ENCODE data around the gene TMEM119.
A peak's percentile ranks its signal among the peaks of the same experiment; 100 is the strongest.
"Not testable (repeated sequence)": the region's sequence is repeated elsewhere in the genome, so short reads cannot be mapped to it uniquely, and the experiment has no call there.

Gene TMEM119

DNA sequence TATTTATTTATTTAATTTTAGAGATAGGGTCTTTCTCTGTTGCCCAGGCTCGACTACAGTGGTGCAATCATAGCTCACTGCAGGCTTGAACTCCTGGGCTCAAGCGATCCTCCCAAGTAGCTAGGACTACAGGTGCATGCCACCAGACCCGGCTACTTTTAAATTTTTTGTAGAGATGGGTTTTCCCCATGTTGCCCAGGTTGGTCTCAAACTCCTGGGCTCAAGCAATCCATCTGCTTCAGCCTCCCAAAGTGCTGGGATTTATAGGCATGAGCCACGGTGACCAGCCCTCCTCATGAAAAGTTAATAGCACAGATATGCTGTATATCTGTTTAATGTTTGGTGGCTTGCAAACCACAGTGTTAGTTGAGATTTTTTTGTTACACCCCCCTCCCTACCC, 33.4 kb upstream of the TMEM119 start:
- H3K79me2 ChIP-seq (ENCODE audit: control insufficient read depth, insufficient read depth, low read length, unreplicated experiment); H2AFZ ChIP-seq (ENCODE audit: low read length, unreplicated experiment); H3K27me3 ChIP-seq (ENCODE audit: insufficient read depth, low read length); H3K4me3 ChIP-seq (ENCODE audit: low read depth, low read length); H3K36me3 ChIP-seq (ENCODE audit: insufficient read depth, low read length); H3K27ac ChIP-seq (ENCODE audit: low read depth, low read length): not testable (repeated sequence)
- peaks cover 36% of the 10 kb centered on the region for H3K4me1 ChIP-seq (ENCODE audit: control insufficient read depth, insufficient read depth, low read length, unreplicated experiment)

DNA sequence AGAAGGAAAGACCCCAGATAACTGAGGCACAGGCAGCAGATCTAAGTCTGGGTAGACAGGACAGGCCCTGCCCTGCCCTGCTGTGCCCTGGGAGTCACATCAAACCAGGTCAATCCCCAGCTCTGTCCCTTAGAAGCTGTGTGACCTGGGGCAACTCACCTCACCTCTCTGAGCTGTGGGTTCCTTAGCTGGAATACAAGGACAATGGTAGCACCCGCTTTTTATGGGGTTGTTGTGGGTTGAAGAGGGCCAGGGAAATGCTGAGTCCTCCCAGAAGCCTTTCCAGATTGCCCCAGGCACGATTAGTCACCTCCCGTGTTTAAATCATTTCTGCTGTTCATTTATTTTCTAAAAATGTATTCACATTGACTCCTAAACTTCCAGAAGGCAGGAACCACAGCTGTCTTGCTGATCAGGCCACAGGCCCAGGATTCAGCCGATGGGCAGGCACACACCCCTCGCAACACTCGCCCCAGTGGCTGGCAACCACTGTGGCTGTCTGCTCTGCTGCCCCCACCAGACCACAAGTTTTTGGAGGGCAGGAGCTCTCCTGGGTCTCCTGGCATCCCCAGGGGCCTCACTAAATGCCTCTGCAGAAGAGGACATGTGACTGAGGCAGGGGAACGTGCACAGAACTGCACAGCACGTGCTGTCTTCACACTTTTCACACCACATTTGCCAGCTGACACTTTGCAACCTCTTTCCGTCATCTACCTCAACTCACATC, 32.8 kb upstream of the TMEM119 start:
- Histone ChIP-seq H3K4me3 (ENCODE audit: low read depth, low read length) (no peak overlapping the region), H3K4me1 (ENCODE audit: control insufficient read depth, insufficient read depth, low read length, unreplicated experiment) (peaks cover 36% of the 10 kb centered on the region), H2AFZ (ENCODE audit: low read length, unreplicated experiment) (no peak overlapping the region), H3K27ac (ENCODE audit: low read depth, low read length) (peak overlapping the region; percentile 42), H3K79me2 (ENCODE audit: control insufficient read depth, insufficient read depth, low read length, unreplicated experiment) (no peaks in the 10 kb centered on the region), H3K36me3 (ENCODE audit: insufficient read depth, low read length) (no peaks in the 10 kb centered on the region), H3K27me3 (ENCODE audit: insufficient read depth, low read length) (no peaks in the 10 kb centered on the region)

DNA sequence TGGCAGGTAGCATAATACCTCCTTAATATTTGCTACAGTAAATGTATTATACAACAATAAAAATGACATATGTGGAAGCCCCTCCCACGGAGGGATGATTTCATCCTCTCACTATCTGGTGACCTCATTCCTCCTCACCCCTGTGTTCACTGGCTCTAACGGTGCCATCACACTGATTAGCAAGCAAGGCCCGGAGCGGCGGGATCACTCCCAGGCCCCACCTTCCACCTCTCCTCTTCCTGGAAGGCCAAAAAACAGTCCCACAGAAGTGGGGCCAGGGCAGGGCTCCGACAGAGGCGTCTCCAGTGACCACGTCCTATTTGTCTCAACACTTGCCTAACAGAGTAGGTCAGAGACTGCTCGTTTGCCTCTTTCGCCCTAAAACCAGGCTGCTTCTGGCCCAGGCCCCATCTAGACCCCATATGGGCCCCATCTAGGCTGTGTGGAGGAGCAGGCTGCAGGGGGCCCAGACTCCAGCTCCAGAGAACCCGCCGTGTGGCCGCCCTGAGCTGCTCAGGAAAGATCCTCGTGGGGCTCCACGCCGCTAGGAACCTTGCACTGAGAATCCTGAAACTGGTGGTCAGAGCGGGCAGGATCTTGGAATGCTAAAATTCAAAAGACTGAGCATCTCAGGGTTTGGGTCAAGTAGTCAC, 32.1 kb upstream of the TMEM119 start:
- Histone ChIP-seq H3K79me2 (ENCODE audit: control insufficient read depth, insufficient read depth, low read length, unreplicated experiment) (no peaks in the 10 kb centered on the region), H2AFZ (ENCODE audit: low read length, unreplicated experiment) (no peak overlapping the region), H3K27me3 (ENCODE audit: insufficient read depth, low read length) (no peaks in the 10 kb centered on the region), H3K27ac (ENCODE audit: low read depth, low read length) (peak overlapping the region; percentile 42), H3K4me1 (ENCODE audit: control insufficient read depth, insufficient read depth, low read length, unreplicated experiment) (peaks cover 36% of the 10 kb centered on the region), H3K36me3 (ENCODE audit: insufficient read depth, low read length) (no peaks in the 10 kb centered on the region), H3K4me3 (ENCODE audit: low read depth, low read length) (no peak overlapping the region)

DNA sequence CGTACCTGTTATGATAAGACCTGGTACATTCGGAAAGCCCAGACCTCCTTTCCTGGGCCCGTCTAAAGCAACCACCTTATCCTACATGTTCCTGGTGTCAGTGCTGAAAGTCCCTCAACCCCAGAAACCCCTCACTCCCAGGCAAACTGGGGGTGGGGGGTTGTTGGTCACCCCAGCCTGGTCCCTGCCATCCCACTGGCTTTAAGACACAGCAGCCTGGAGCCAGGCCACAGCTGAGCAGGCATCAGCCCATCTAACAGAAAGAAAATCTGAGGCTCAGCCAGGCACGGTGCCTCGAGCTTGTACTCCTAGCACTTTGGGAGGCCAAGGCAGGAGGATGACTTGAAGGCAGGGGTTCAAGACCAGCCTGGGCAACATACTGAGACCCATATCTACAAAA, 31.3 kb upstream of the TMEM119 start:
- no peaks in the 10 kb centered on the region for H3K27me3 ChIP-seq (ENCODE audit: insufficient read depth, low read length)
- H3K4me1 ChIP-seq (ENCODE audit: control insufficient read depth, insufficient read depth, low read length, unreplicated experiment) = peaks cover 34% of the 10 kb centered on the region
- H3K79me2 ChIP-seq (ENCODE audit: control insufficient read depth, insufficient read depth, low read length, unreplicated experiment) = no peaks in the 10 kb centered on the region
- no peak overlapping the region for H3K4me3 ChIP-seq (ENCODE audit: low read depth, low read length)
- no peaks in the 10 kb centered on the region for H3K36me3 ChIP-seq (ENCODE audit: insufficient read depth, low read length)
- H3K27ac ChIP-seq (ENCODE audit: low read depth, low read length) = peak overlapping the region; percentile 25
- peak overlapping the region; percentile 47 for H2AFZ ChIP-seq (ENCODE audit: low read length, unreplicated experiment)

DNA sequence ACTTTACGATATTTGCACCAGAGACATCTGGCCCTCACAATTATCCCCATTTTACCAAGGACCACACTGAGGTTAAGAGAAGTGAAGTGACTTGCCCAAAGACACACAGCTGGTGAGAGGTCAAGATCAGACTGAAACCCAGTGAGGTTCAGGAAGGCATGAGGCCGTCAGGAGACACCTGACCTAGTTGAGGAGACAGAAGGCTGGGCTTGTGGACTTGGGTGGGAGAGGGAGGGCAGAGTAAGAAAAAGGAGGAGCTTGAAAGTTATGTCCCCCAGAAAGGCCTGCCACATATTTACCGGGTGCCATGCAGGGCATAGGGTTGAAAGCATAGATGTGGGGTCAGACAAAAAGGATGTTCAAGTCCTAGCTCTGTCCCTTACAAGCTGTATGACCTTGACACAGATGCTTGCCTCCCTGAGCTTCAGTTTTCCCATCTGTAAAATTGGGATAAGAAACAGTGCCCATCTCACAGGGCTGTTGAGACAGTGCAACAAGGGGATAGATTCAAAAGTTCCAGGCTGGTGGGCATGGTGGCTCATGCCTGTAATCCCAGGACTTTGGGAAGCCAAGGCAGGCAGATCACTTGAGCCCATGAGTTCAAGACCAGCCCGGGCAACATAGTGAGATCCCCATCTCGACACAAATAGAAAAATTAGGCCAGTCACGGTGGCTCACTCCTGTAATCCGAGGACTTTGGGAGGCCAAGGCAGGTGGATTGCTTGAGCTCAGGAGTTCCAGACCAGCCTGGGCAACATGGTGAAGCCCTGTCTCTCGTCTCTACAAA, 29.4 kb upstream of the TMEM119 start:
- Histone ChIP-seq H2AFZ (ENCODE audit: low read length, unreplicated experiment) (no peak overlapping the region), H3K4me1 (ENCODE audit: control insufficient read depth, insufficient read depth, low read length, unreplicated experiment) (peaks cover 29% of the 10 kb centered on the region), H3K36me3 (ENCODE audit: insufficient read depth, low read length) (no peaks in the 10 kb centered on the region), H3K79me2 (ENCODE audit: control insufficient read depth, insufficient read depth, low read length, unreplicated experiment) (no peaks in the 10 kb centered on the region), H3K27ac (ENCODE audit: low read depth, low read length) (no peak overlapping the region), H3K27me3 (ENCODE audit: insufficient read depth, low read length) (no peaks in the 10 kb centered on the region), H3K4me3 (ENCODE audit: low read depth, low read length) (no peak overlapping the region)

DNA sequence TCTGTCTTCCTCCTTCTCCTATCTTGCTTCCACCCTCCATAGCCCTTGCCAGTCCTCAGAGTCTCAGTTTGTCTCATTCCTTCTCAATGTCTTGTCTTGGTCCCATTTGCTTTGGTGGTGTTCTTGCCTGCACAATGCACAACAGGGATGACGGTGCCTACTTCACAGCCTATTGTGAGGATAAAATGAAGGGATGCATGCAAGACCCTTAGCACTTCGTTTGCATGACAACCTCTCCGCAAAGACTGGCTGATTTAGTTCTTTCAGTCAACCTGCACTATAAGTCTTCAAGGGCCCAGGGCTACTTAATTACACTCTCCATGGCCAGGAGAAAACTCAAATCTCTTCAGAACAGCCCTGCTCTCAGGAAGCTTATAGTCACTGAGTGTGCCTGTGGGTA, 27.3 kb upstream of the TMEM119 start:
- H3K4me3 ChIP-seq (ENCODE audit: low read depth, low read length) = no peak overlapping the region
- no peak overlapping the region for H2AFZ ChIP-seq (ENCODE audit: low read length, unreplicated experiment)
- H3K27ac ChIP-seq (ENCODE audit: low read depth, low read length) = no peak overlapping the region
- H3K36me3 ChIP-seq (ENCODE audit: insufficient read depth, low read length) = no peaks in the 10 kb centered on the region
- H3K79me2 ChIP-seq (ENCODE audit: control insufficient read depth, insufficient read depth, low read length, unreplicated experiment) = no peaks in the 10 kb centered on the region
- peaks cover 26% of the 10 kb centered on the region for H3K4me1 ChIP-seq (ENCODE audit: control insufficient read depth, insufficient read depth, low read length, unreplicated experiment)
- no peaks in the 10 kb centered on the region for H3K27me3 ChIP-seq (ENCODE audit: insufficient read depth, low read length)

DNA sequence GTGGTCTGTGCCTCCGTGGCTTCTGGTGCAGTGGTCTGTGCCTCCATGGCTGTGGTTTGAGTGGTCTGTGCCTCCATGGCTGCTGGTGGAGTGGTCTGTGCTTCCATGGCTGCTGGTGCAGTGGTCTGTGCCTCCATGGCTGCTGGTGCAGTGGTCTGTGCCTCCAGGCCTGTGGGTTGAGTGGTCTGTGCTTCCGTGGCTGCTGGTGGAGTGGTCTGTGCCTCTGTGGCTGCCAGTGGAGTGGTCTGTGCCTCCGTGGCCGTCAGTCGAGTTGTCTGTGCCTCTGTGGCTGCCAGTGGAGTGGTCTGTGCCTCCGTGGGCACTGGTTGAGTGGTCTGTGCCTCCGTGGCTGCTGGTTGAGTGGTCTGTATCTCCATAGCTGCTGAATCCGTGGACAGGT, 25.7 kb upstream of the TMEM119 start:
- no peak overlapping the region for H3K27ac ChIP-seq (ENCODE audit: low read depth, low read length)
- H3K27me3 ChIP-seq (ENCODE audit: insufficient read depth, low read length) = no peaks in the 10 kb centered on the region

DNA sequence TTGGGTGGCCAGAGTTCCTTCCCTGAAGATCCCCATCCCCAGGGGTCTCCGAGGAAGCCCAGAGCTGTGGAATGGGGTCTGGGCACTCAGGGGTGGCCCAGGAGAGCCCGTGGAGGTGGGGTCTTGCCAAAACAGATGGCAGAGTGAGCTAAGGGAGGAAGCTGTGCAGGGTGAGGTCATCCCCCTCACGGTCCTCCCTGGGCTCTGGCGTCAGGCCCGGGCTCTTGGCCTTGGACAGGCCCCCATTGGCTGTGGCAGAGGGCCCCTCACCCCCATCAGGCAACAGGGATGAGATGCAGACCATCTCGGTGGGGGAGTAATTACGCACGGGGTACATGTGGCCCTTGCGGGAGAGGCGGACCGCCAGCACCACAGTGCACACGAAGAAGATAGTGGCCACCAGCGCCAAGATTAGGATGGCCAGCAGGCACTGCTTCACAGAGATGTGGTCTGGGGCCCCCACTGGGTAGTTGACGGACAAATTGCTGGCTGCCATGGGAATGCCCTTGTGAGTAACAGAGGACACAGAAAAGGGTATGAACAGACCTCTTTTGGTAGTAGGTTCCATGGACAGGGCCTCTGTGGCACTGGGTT, 25.1 kb upstream of the TMEM119 start:
- no peaks in the 10 kb centered on the region for H3K36me3 ChIP-seq (ENCODE audit: insufficient read depth, low read length)
- H3K79me2 ChIP-seq (ENCODE audit: control insufficient read depth, insufficient read depth, low read length, unreplicated experiment) = no peaks in the 10 kb centered on the region
- H3K4me1 ChIP-seq (ENCODE audit: control insufficient read depth, insufficient read depth, low read length, unreplicated experiment) = peaks cover 8% of the 10 kb centered on the region
- no peaks in the 10 kb centered on the region for H3K27me3 ChIP-seq (ENCODE audit: insufficient read depth, low read length)
- peak overlapping the region; percentile 26; the same call in 1 of the 2 replicates for H3K27ac ChIP-seq (ENCODE audit: low read depth, low read length)
- H3K4me3 ChIP-seq (ENCODE audit: low read depth, low read length) = no peak overlapping the region
- no peak overlapping the region for H2AFZ ChIP-seq (ENCODE audit: low read length, unreplicated experiment)

More for the DNA sequence above, 25.7 kb upstream of the TMEM119 start:
- H3K4me1 ChIP-seq (ENCODE audit: control insufficient read depth, insufficient read depth, low read length, unreplicated experiment) = peaks cover 10% of the 10 kb centered on the region
- H3K79me2 ChIP-seq (ENCODE audit: control insufficient read depth, insufficient read depth, low read length, unreplicated experiment) = no peaks in the 10 kb centered on the region
- H2AFZ ChIP-seq (ENCODE audit: low read length, unreplicated experiment) = no peak overlapping the region
- no peak overlapping the region for H3K4me3 ChIP-seq (ENCODE audit: low read depth, low read length)
- H3K36me3 ChIP-seq (ENCODE audit: insufficient read depth, low read length) = no peaks in the 10 kb centered on the region

DNA sequence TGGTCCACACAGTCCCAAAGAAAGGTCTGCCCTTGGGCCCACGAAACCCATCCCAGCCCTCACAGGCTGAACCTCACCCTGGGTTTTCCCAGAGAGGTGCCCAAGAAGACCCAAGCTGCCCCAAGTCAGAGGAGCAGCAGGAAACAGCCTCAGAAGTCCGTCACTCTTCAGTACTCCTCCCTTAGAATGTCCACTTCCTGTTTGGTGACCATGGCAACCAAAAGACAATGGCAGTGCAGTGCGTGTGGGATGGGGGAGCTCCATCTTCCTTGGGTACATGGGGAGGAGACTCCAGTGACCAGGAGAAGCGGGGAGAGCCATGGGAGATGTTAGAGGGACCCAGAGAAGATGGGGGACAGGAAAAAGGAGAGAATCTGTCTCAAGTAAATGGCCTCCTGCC, 24.5 kb upstream of the TMEM119 start:
- Histone ChIP-seq H3K4me3 (ENCODE audit: low read depth, low read length) (no peak overlapping the region), H3K4me1 (ENCODE audit: control insufficient read depth, insufficient read depth, low read length, unreplicated experiment) (peaks cover 11% of the 10 kb centered on the region), H2AFZ (ENCODE audit: low read length, unreplicated experiment) (no peak overlapping the region), H3K36me3 (ENCODE audit: insufficient read depth, low read length) (no peaks in the 10 kb centered on the region), H3K27me3 (ENCODE audit: insufficient read depth, low read length) (no peaks in the 10 kb centered on the region), H3K79me2 (ENCODE audit: control insufficient read depth, insufficient read depth, low read length, unreplicated experiment) (no peaks in the 10 kb centered on the region), H3K27ac (ENCODE audit: low read depth, low read length) (peak overlapping the region; percentile 29; the same call in 1 of the 2 replicates)

DNA sequence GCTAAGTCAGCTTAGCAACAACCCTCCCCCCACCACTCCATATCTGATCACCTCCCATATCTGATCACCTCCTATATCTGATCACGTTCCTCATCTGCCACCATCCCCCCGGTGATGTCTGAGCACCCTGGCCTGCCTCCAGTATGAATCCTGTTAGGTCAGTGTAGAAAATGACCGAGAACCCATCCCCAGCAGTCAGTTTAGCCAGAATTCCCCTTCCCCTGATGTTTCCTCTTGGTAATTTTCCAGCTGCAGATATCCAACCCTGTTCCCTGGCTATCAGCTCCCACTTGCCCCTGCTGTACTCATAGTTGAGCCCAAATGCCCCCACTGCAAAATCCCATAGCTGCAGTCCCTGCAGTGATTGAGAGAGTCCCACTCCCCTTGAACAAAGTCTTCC, 23.3 kb upstream of the TMEM119 start:
- Histone ChIP-seq H3K79me2 (ENCODE audit: control insufficient read depth, insufficient read depth, low read length, unreplicated experiment) (no peaks in the 10 kb centered on the region), H3K27me3 (ENCODE audit: insufficient read depth, low read length) (no peaks in the 10 kb centered on the region), H3K27ac (ENCODE audit: low read depth, low read length) (no peak overlapping the region), H3K4me1 (ENCODE audit: control insufficient read depth, insufficient read depth, low read length, unreplicated experiment) (peaks cover 17% of the 10 kb centered on the region), H2AFZ (ENCODE audit: low read length, unreplicated experiment) (no peak overlapping the region), H3K4me3 (ENCODE audit: low read depth, low read length) (no peak overlapping the region), H3K36me3 (ENCODE audit: insufficient read depth, low read length) (no peaks in the 10 kb centered on the region)
